ENCODE results near the gene E2F7. TPM values are rescaled to one million over a fixed set of nuclear protein-coding genes. Genes with fewer than 3 reads are reported as not detected.
"Not testable (repeated sequence)": the region's sequence is repeated elsewhere in the genome, so short reads cannot be mapped to it uniquely, and the experiment has no call there.

The E2F7 gene
- polyA plus RNA-seq, 1 of the 3 experiments (the other 2 are of a cell fraction) = 8.8 TPM

DNA sequence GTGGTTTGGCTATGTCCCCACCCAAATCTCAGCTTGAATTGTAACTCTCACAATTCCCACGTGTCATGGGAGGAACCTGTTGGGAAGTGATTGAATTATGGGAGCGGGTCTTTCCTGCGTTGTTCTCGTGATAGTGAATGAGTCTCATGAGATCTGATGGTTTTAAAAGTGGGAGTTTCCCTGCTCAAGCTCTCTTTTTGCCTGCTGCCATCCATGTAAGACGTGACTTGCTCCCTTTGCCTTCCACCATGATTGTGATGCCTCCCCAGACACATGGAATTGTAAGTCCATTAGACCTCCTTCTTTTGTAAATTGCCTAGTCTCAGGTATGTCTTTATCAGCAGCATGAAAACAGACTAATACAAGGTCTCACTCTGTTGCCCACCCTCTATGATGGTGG lies 8.5 kb upstream of the E2F7 start:
- H2AFZ ChIP-seq (ENCODE audit: low read depth); POLR2A ChIA-PET; H3K79me2 ChIP-seq (ENCODE audit: insufficient read depth); H3K36me3 ChIP-seq (replicated peaks in 1 of 2; ENCODE audit: control insufficient read depth in 1 of 2, insufficient read depth in 2 of 2, low read length in 1 of 2); H4K20me1 ChIP-seq (ENCODE audit: insufficient read depth); DNase-seq; H3K9ac ChIP-seq; H3K9me2 ChIP-seq; H3K4me2 ChIP-seq; H3K9me3 ChIP-seq; H3K4me3 ChIP-seq (ENCODE audit: low read depth in 2 of 2, low read length in 1 of 2); H3K4me1 ChIP-seq (ENCODE audit: control insufficient read depth in 1 of 2, insufficient read depth in 2 of 2, low read depth in 1 of 2, low read length in 1 of 2); H3F3A ChIP-seq (replicated peaks; ENCODE audit: insufficient read depth); H3K27ac ChIP-seq (ENCODE audit: low read depth in 2 of 2, low read length in 1 of 2); H3K27me3 ChIP-seq (ENCODE audit: insufficient read depth): not testable (repeated sequence)
- WGBS (ENCODE audit: low lambda C conversion rate) = 78% methylated on average over 5 of the region's 5 CpGs
- CTCF ChIA-PET = interaction anchor here (2.7 kb wide), 1 partner anchor 25 kb away, joined by 8 read pairs; no protein-coding TSS in a partner anchor

DNA sequence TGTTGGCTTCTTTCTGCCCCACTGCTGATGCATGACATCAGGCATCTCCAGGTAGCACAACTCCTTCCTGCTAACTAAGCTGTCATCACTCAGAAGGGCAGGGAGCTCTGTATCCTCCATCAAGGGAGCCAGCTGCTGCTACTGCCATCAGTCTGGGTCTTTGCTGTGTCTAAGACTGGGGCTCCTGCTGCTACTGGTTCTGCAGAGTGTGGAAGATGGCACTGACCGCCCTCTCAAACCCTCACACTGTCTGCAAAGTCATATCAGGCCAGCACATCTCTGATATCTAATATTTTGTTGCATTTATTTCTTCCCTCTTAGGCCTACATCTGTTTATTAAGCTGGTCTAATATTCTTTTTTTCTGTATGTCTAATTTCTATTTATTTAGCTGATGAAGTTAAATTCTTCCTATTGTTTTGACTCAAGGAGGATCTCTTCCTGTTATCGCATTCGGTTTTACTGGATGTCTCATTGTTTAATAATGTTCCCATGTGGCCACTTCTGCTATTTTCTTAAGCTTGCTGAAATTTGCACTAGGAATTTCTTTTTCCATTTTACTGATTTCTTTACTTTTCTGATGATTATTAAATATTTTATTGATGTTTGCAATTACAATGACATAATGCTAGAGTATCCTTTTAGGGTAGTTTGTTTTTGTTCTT lies 7.6 kb upstream of the E2F7 start:
- DNase-seq = no peak
- Histone ChIP-seq H2AFZ (ENCODE audit: low read depth) (no peak overlapping the region), H3K9me2 (no peaks in the 10 kb centered on the region), H3K27ac (ENCODE audit: low read depth in 2 of 2, low read length in 1 of 2) (peak overlapping the region in 1 of 2 experiments; percentile 35; a peak in 2 of 4 replicates), H3K27me3 (ENCODE audit: insufficient read depth) (no peaks in the 10 kb centered on the region), H3K4me2 (no peak overlapping the region), H4K20me1 (ENCODE audit: insufficient read depth) (no peaks in the 10 kb centered on the region), H3K79me2 (ENCODE audit: insufficient read depth) (no peaks in the 10 kb centered on the region), H3K9me3 (no peaks in the 10 kb centered on the region), H3K36me3 (replicated peaks in 1 of 2; ENCODE audit: control insufficient read depth in 1 of 2, insufficient read depth in 2 of 2, low read length in 1 of 2) (no peaks in the 10 kb centered on the region), H3F3A (replicated peaks; ENCODE audit: insufficient read depth) (peaks cover 6% of the 10 kb centered on the region), H3K4me3 (ENCODE audit: low read depth in 2 of 2, low read length in 1 of 2) (no peak overlapping the region), H3K4me1 (ENCODE audit: control insufficient read depth in 1 of 2, insufficient read depth in 2 of 2, low read depth in 1 of 2, low read length in 1 of 2) (0 out of 4 replicates have a peak, but pooled peaks cover 0 to 5% of the 10 kb centered on the region in 2 experiments), H3K9ac (no peak overlapping the region)
- POLR2A ChIA-PET = no interaction called here
- CTCF ChIA-PET = interaction anchor here (0.6 kb wide), 1 partner anchor 24 kb away, joined by 3 read pairs; no protein-coding TSS in a partner anchor
- no peak for TF ChIP-seq ELF1 (IDR thresholded peaks at IDR 0.05)
- no peak for TF ChIP-seq FOXM1 (IDR thresholded peaks at IDR 0.05; ENCODE audit: low read depth)
- TF ChIP-seq GATA2 (CRISPR knock-in tag; IDR thresholded peaks at IDR 0.05) = no peak
- WGBS (ENCODE audit: low lambda C conversion rate) = 98% methylated on average over 3 of the region's 3 CpGs

DNA sequence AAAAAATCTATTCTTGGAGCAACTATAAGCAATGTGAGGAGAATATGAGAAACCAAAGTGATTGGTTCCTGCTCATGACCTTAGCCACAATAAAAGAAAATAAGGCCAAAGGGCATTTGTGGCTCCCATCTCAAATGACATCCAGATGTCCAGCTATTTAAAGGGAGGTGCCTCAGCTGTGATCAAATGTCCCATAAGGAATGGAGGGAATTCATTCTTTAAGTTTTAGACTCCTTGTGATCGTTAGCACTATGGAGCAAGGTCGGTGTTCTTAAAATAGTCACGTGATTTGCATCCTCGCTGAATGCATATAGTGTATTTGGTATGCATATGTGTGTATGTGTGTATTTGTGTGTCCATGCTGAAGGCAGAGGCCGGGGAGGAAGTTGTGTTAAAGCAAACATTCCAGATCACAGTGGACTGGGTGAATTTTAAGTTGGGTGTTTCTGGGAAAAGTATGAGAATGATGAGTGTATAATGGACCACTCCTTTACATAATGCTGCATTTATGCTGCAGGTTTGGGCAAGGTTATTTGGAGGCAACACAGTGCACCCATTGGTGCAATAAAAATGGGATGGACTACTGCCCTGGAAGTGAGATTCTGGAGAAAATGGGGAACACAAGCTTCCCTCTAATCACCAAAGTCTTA lies 5.6 kb upstream of the E2F7 start:
- H3K4me2 ChIP-seq = no peak overlapping the region
- 91% methylated on average over 5 of the region's 5 CpGs for WGBS (ENCODE audit: low lambda C conversion rate)
- H2AFZ ChIP-seq (ENCODE audit: low read depth) = no peak overlapping the region
- H4K20me1 ChIP-seq (ENCODE audit: insufficient read depth) = no peaks in the 10 kb centered on the region
- ChIA-PET CTCF (interaction anchor here (1.1 kb wide), 1 partner anchor 22 kb away, joined by 3 read pairs; no protein-coding TSS in a partner anchor), POLR2A (no interaction called here)
- no peak for DNase-seq
- no peaks in the 10 kb centered on the region for H3K9me2 ChIP-seq
- no peak overlapping the region for H3K4me3 ChIP-seq (ENCODE audit: low read depth in 2 of 2, low read length in 1 of 2)
- TF ChIP-seq MEF2A (IDR thresholded peaks at IDR 0.05; ENCODE audit: borderline replicate concordance, low read depth) (no peak), NRF1 (IDR thresholded peaks at IDR 0.05; ENCODE audit: low read depth, low read length) (no peak)
- TF ChIP-seq, protein P1, sequence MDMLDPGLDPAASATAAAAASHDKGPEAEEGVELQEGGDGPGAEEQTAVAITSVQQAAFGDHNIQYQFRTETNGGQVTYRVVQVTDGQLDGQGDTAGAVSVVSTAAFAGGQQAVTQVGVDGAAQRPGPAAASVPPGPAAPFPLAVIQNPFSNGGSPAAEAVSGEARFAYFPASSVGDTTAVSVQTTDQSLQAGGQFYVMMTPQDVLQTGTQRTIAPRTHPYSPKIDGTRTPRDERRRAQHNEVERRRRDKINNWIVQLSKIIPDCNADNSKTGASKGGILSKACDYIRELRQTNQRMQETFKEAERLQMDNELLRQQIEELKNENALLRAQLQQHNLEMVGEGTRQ (IDR thresholded peaks at IDR 0.05; ENCODE audit: borderline replicate concordance, low read depth, low read length) = no peak
- no peaks in the 10 kb centered on the region for H3K36me3 ChIP-seq (replicated peaks in 1 of 2; ENCODE audit: control insufficient read depth in 1 of 2, insufficient read depth in 2 of 2, low read length in 1 of 2)
- H3K27me3 ChIP-seq (ENCODE audit: insufficient read depth) = no peaks in the 10 kb centered on the region
- H3F3A ChIP-seq (replicated peaks; ENCODE audit: insufficient read depth) = peaks cover 13% of the 10 kb centered on the region
- no peak overlapping the region for H3K9ac ChIP-seq
- H3K27ac ChIP-seq (ENCODE audit: low read depth in 2 of 2, low read length in 1 of 2) = no peak overlapping the region
- H3K4me1 ChIP-seq (ENCODE audit: control insufficient read depth in 1 of 2, insufficient read depth in 2 of 2, low read depth in 1 of 2, low read length in 1 of 2) = 0 out of 4 replicates have a peak, but pooled peaks cover 0 to 5% of the 10 kb centered on the region in 2 experiments
- peaks cover 11% of the 10 kb centered on the region for H3K79me2 ChIP-seq (ENCODE audit: insufficient read depth)
- no peaks in the 10 kb centered on the region for H3K9me3 ChIP-seq

All from SK-N-SH (cell line).